SJSA1 (cell line): ENCODE results near the gene ICAM3. TPM values are rescaled to one million over a fixed set of nuclear protein-coding genes. Genes with fewer than 3 reads are reported as not detected.
A peak's percentile ranks its signal among the peaks of the same experiment; 100 is the strongest.

Source experiments
- DNase-seq, 2 experiments: peaks; one replicate each; pipeline ENCODE4 v3.0.0-alpha.2; 2015 to 2020; ENCODE audit warnings: low spot score in 2 of 2, low read depth in 1 of 2
- H3K27ac ChIP-seq: fragments of 250-450 bp; sonication (Bioruptor Pico); 2 replicates; pipeline ENCODE4 v1.5.1; 2020; ENCODE audit warnings: mild to moderate bottlenecking, moderate library complexity
- H3K27me3 ChIP-seq: fragments of 250-450 bp; sonication (Bioruptor Pico); replicated peaks from 2 replicates; pipeline ENCODE4 v1.5.1; 2020; ENCODE audit warnings: mild to moderate bottlenecking, moderate library complexity
- H3K36me3 ChIP-seq: fragments of 250-450 bp; sonication (Bioruptor Pico); 2 replicates; pipeline ENCODE4 v1.5.1; 2020; ENCODE audit warnings: mild to moderate bottlenecking
- H3K4me1 ChIP-seq: fragments of 250-450 bp; sonication (Bioruptor Pico); replicated peaks from 2 replicates; pipeline ENCODE4 v1.6.1; 2021; ENCODE audit warnings: mild to moderate bottlenecking
- H3K4me3 ChIP-seq: fragments of 250-450 bp; sonication (Bioruptor Pico); 2 replicates; pipeline ENCODE4 v1.5.1; 2020; ENCODE audit warnings: mild to moderate bottlenecking
- H3K9me3 ChIP-seq: fragments of 250-450 bp; sonication (Bioruptor Pico); replicated peaks from 2 replicates; pipeline ENCODE4 v1.5.1; 2020; ENCODE audit warnings: mild to moderate bottlenecking
- total RNA-seq: library from RNA; depleted of rRNA; stranded (reverse); fragments of >200 nt; shearing (Covaris generic); gene quantifications from 2 replicates; pipeline ENCODE4 v1.2.3, GENCODE V29; 2014

Gene ICAM3
- total RNA-seq, 1 experiment from 2014 or later: 8.1 TPM

DNA sequence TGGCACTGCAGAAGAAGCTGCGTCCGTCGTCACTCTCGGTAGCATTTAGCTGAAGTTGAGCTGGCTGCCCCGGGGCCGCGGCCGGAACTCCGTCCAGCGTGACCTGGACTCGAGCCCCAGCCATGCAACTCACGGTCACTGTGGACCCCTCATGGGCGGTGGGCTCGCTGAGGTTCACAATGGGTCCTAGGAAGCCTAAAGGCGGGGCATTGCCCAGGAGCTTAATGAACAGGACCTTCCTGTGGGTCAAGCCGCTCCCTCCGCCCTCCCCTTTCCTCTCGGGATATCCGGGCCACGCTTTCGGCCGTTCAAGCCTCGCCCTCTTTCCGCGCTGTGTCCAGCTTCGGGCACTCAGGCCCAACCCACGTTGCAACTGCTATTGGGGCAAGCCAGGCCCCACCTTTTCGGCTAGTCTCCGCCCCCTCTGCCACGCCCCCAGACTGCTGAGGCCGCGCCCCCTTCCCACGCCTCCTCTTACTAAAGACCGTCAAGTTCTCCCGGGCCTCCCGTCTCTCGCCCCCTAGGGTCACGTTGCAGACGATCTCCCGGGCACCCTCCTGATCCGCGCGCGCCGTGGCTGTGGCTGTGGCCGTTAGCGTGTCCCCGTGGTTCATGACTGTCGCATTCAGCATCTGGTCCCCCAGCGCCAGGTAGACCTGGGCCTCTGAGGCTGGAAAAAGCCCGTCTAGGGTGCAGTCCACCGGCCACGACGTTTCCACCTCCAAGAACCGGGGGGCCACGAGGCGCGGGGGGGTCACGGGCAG, 4.7 kb downstream of the ICAM3 start:
- Histone ChIP-seq H3K4me1 (peaks cover 19% of the 10 kb centered on the region), H3K27me3 (no peaks in the 10 kb centered on the region), H3K27ac (no peak overlapping the region), H3K4me3 (peak overlapping the region; percentile 93), H3K9me3 (no peaks in the 10 kb centered on the region), H3K36me3 (peaks cover 30% of the 10 kb centered on the region)
- peak; percentile 94 to 98 for DNase-seq

- Histone ChIP-seq H3K27ac (no peak overlapping the region), H3K36me3 (peaks cover 38% of the 10 kb centered on the region), H3K27me3 (no peaks in the 10 kb centered on the region), H3K9me3 (no peaks in the 10 kb centered on the region), H3K4me3 (peak overlapping the region; percentile 93), H3K4me1 (peaks cover 19% of the 10 kb centered on the region)
- no peak for DNase-seq
Measured at GRCh38 chr19:10333758-10334587, 5.5 kb downstream of the ICAM3 start.

GRCh38 chr19:10332965-10333757, 6.3 kb downstream of the ICAM3 start, which contains the start of gene RAVER1:
Gene RAVER1, minus strand, starts transcription at chr19:10333529. Its CDS starts 22 bp downstream, at chr19:10333507.
- Histone ChIP-seq H3K36me3 (peaks cover 46% of the 10 kb centered on the region), H3K4me1 (peaks cover 19% of the 10 kb centered on the region), H3K4me3 (peak within 1 kb of the TSS; percentile 93), H3K27ac (peak within 1 kb of the TSS; percentile 96), H3K27me3 (no peaks in the 10 kb centered on the region), H3K9me3 (no peaks in the 10 kb centered on the region)
- peak; percentile 97 to 98 for DNase-seq

- H3K27me3 ChIP-seq: no peaks in the 10 kb centered on the region
- peaks cover 54% of the 10 kb centered on the region for H3K36me3 ChIP-seq
- peaks cover 19% of the 10 kb centered on the region for H3K4me1 ChIP-seq
- H3K27ac ChIP-seq: peak overlapping the region; percentile 96; the same call in 1 of the 2 replicates
- no peak for DNase-seq
- peak overlapping the region; percentile 93 for H3K4me3 ChIP-seq
- H3K9me3 ChIP-seq: no peaks in the 10 kb centered on the region
Measured at GRCh38 chr19:10332158-10332964, 7.1 kb downstream of the ICAM3 start.

DNA sequence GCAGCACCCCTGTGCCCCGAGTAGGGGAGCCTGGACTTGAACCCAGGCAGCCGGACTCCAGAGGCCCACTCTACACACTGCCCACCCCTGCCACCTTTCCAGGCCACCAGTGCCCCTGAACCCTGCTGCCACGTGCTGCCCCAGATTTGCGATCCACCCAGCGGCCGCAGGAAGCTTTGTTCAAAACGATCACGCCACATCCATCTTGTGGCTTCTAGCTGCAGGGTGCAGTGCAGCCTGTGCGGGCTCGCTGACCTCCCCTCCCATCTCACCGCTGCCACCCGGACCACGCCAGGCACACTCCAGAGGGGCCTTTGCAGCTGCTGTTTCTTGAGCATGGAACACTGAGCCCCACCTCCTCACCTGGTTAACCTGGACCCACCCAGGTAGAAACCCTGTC, 9.9 kb downstream of the ICAM3 start:
- H3K36me3 ChIP-seq: peaks cover 80% of the 10 kb centered on the region

GRCh38 chr19:10328558-10329429, 10.6 kb downstream of the ICAM3 start:
- no peak for DNase-seq
- H3K27ac ChIP-seq: no peak overlapping the region
- H3K36me3 ChIP-seq: peaks cover 88% of the 10 kb centered on the region
- peaks cover 9% of the 10 kb centered on the region for H3K4me1 ChIP-seq
- H3K4me3 ChIP-seq: no peak overlapping the region
- no peaks in the 10 kb centered on the region for H3K9me3 ChIP-seq
- H3K27me3 ChIP-seq: no peaks in the 10 kb centered on the region

More for the DNA sequence above, 9.9 kb downstream of the ICAM3 start:
- no peak for DNase-seq
- Histone ChIP-seq H3K27ac (no peak overlapping the region), H3K4me3 (no peak overlapping the region), H3K4me1 (peaks cover 16% of the 10 kb centered on the region), H3K9me3 (no peaks in the 10 kb centered on the region), H3K27me3 (no peaks in the 10 kb centered on the region)

DNA sequence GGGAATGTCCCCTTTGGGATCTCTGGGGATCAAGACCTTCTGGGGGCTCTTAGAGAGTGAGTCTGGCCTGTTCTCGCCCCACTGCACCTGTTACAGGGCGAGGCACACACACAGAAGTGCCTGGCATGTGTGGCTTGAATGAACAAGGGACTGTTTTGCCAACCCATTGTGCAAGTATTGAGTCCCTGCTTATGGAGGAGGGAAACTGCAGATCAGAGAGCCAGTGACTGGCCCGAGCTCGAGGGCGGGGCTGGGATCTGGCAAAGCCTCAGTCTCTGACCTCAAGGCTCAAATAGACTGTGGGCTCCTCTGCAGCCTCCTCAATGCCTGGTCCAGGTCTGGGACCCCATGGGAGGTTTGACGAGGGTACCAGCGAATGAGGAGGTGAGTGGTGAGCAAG, 11.6 kb downstream of the ICAM3 start:
- no peak overlapping the region for H3K4me3 ChIP-seq
- H3K27me3 ChIP-seq: no peaks in the 10 kb centered on the region
- peaks cover 7% of the 10 kb centered on the region for H3K4me1 ChIP-seq
- H3K36me3 ChIP-seq: peaks cover 93% of the 10 kb centered on the region
- H3K27ac ChIP-seq: no peak overlapping the region
- DNase-seq: no peak
- no peaks in the 10 kb centered on the region for H3K9me3 ChIP-seq

DNA sequence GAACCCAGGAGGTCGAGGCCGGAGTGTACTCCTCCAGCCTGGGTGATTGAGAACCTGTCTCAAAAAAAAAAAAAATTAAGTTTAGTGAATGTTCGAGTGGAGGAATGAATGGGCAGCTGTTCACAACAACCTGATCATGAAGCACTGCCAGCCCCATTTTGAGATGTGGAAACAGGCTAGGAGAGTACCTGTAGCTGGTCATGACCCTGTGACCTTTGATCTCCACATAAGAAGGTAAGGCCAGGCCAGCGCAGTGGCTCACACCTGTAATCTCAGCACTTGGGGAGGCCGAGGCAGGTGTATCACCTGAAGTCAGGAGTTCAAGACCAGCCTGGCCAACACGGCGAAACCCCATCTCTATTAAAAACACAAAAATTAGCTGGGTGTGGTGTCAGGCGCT, 13.7 kb downstream of the ICAM3 start:
- H3K27ac ChIP-seq: no peak overlapping the region
- no peak overlapping the region for H3K4me3 ChIP-seq
- H3K27me3 ChIP-seq: no peaks in the 10 kb centered on the region
- H3K36me3 ChIP-seq: peaks cover 99% of the 10 kb centered on the region
- H3K4me1 ChIP-seq: no peaks in the 10 kb centered on the region
- H3K9me3 ChIP-seq: no peaks in the 10 kb centered on the region
- no peak for DNase-seq

- H3K4me3 ChIP-seq: no peak overlapping the region
- DNase-seq: no peak
- H3K4me1 ChIP-seq: no peaks in the 10 kb centered on the region
- H3K27me3 ChIP-seq: no peaks in the 10 kb centered on the region
- H3K36me3 ChIP-seq: peaks cover 89% of the 10 kb centered on the region
- no peaks in the 10 kb centered on the region for H3K9me3 ChIP-seq
- no peak overlapping the region for H3K27ac ChIP-seq
Measured at GRCh38 chr19:10321874-10322835, 17.3 kb downstream of the ICAM3 start.

DNA sequence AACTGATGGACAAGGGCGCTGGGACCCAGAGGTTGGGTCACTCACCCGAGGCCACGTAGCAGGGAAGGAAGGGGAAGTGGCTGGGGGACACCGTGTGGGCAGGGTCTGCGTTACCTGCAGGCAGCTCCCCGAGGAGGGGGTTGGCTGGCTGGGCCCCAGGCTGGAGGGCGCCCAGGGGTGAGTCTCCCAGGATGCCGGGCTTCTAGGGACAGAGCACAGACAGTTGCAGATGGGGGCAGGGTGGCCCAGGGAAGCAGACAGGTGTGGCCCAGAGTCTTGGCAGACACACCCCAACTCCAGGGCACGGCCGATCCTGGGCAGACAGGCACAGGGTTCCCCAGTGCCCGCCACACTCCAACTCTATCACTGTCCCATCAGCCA, 18.0 kb downstream of the ICAM3 start:
- no peaks in the 10 kb centered on the region for H3K27me3 ChIP-seq
- no peak overlapping the region for H3K27ac ChIP-seq
- H3K4me1 ChIP-seq: no peaks in the 10 kb centered on the region
- H3K9me3 ChIP-seq: no peaks in the 10 kb centered on the region
- no peak for DNase-seq
- H3K36me3 ChIP-seq: peaks cover 90% of the 10 kb centered on the region
- H3K4me3 ChIP-seq: no peak overlapping the region

DNA sequence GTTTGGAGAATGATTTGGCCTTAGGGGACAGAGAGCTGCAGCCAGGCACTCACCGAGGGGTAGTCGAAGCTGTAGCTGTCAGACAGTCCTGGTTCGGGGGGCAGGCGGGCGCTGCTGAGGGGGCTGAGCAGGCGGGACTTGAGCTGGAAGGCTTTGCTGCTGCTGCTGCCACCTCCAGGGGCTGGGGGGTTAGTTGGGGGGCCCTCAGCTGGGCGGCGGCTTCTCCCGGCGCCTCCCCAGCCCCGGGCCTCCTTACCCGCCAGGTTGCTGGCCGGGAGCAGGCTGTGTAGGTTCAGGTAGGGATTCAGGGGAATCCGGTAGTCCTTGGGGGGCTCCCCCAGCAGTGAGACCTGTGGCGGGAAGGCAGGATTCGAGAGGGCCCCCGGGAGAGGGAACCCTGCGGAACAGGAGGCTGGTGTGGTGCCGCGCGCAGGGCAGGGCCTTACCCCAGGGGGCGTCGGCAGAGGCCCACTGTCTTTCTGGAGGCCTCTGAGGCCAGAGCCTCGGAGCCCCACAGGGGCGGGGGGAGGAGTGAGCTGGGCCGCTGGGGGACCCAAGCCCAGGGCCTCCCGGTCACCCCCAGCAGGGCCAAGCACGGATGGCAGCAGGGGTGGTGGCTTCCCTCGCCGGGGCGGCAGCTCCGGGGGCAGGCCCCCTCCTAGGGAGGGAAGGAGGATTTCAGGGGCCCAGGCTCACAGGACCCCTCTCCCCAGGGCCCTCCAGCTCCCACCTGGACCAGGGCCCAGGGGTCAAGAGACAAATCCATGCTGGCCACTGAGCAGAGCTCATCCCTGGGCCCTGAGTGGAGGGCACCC, 18.6 kb downstream of the ICAM3 start:
- Histone ChIP-seq H3K4me3 (no peak overlapping the region), H3K27ac (no peak overlapping the region), H3K27me3 (no peaks in the 10 kb centered on the region), H3K9me3 (no peaks in the 10 kb centered on the region), H3K4me1 (0 out of 2 replicates have a peak, but pooled peaks cover 3% of the 10 kb centered on the region), H3K36me3 (peaks cover 90% of the 10 kb centered on the region)
- no peak for DNase-seq
